H9 (cell line): Measurements from ENCODE around the gene TRIO. TPM values are rescaled to one million over a fixed set of nuclear protein-coding genes. Genes with fewer than 3 reads are reported as not detected.

ENCODE experiments used
- DNase-seq: peaks from one replicate; pipeline ENCODE4 v3.0.0-alpha.2; 2017
- H2AFZ ChIP-seq: one replicate; pipeline ENCODE4 v1.6.1; 2013; ENCODE audit warnings: mild to moderate bottlenecking, low read length, control low read depth, moderate library complexity
- H2AK5ac ChIP-seq: 2 replicates; pipeline ENCODE4 v1.6.1; 2013; ENCODE audit warnings: low read length, control low read depth, mixed read lengths; ENCODE audit not compliant: insufficient read length
- H2BK120ac ChIP-seq: one replicate; pipeline ENCODE4 v1.6.1; 2013; ENCODE audit warnings: low read depth, mild to moderate bottlenecking, low read length, control low read depth, inconsistent platforms; ENCODE audit not compliant: poor library complexity, severe bottlenecking
- H2BK12ac ChIP-seq: 2 replicates; pipeline ENCODE4 v1.6.1; 2013; ENCODE audit warnings: low read length, control low read depth, mixed read lengths, low read depth; ENCODE audit not compliant: insufficient read length
- H2BK15ac ChIP-seq: 2 replicates; pipeline ENCODE4 v1.6.1; 2013; ENCODE audit warnings: low read depth, low read length, control low read depth
- H2BK20ac ChIP-seq: one replicate; pipeline ENCODE4 v1.6.1; 2013; ENCODE audit warnings: low read depth, mild to moderate bottlenecking, low read length, control low read depth, inconsistent platforms; ENCODE audit not compliant: poor library complexity, severe bottlenecking
- H2BK5ac ChIP-seq: 2 replicates; pipeline ENCODE4 v1.6.1; 2013; ENCODE audit warnings: low read length, control low read depth, mixed read lengths; ENCODE audit not compliant: insufficient read length
- H3K14ac ChIP-seq: 2 replicates; pipeline ENCODE4 v1.6.1; 2013; ENCODE audit warnings: low read length, control low read depth; ENCODE audit not compliant: insufficient read depth
- H3K18ac ChIP-seq: 2 replicates; pipeline ENCODE4 v1.6.1; 2013; ENCODE audit warnings: low read depth, mild to moderate bottlenecking, mixed read lengths, low read length, control low read depth; ENCODE audit not compliant: insufficient read length
- H3K23ac ChIP-seq: 2 replicates; pipeline ENCODE4 v1.6.1; 2013; ENCODE audit warnings: low read length, control low read depth, mixed read lengths, low read depth; ENCODE audit not compliant: insufficient read length
- H3K23me2 ChIP-seq: 2 replicates; pipeline ENCODE4 v1.6.1; 2013; ENCODE audit warnings: low read depth, mild to moderate bottlenecking, mixed read lengths, low read length, control low read depth; ENCODE audit not compliant: insufficient read length, poor library complexity, severe bottlenecking
- H3K27ac ChIP-seq: 2 replicates; pipeline ENCODE4 v1.5.1; 2013; ENCODE audit warnings: low read length, control low read depth, mixed read lengths, low read depth; ENCODE audit not compliant: insufficient read length
- H3K27me3 ChIP-seq: 2 replicates; pipeline ENCODE4 v1.6.1; 2013; ENCODE audit warnings: low read length, control low read depth, inconsistent platforms; ENCODE audit not compliant: insufficient read depth
- H3K4ac ChIP-seq: 2 replicates; pipeline ENCODE4 v1.6.1; 2013; ENCODE audit warnings: low read depth, mild to moderate bottlenecking, control low read depth, inconsistent platforms, low read length, moderate library complexity
- H3K4me1 ChIP-seq: 2 replicates; pipeline ENCODE4 v1.6.1; 2013; ENCODE audit warnings: low read length, control low read depth, inconsistent platforms; ENCODE audit not compliant: insufficient read depth
- H3K4me2 ChIP-seq: 2 replicates; pipeline ENCODE4 v1.6.1; 2013; ENCODE audit warnings: low read length, control low read depth, mixed read lengths; ENCODE audit not compliant: insufficient read length, insufficient read depth
- H3K56ac ChIP-seq: 2 replicates; pipeline ENCODE4 v1.6.1; 2013; ENCODE audit warnings: low read depth, mild to moderate bottlenecking, mixed read lengths, low read length, control low read depth; ENCODE audit not compliant: insufficient read length
- H3K79me1 ChIP-seq: 2 replicates; pipeline ENCODE4 v1.6.1; 2013; ENCODE audit warnings: low read depth, mild to moderate bottlenecking, moderate library complexity, low read length, control low read depth, inconsistent platforms; ENCODE audit not compliant: insufficient read depth, poor library complexity, severe bottlenecking
- H3K79me2 ChIP-seq: 2 replicates; pipeline ENCODE4 v1.6.1; 2013; ENCODE audit warnings: low read length, control low read depth, inconsistent platforms; ENCODE audit not compliant: insufficient read depth
- H3K9ac ChIP-seq: 2 replicates; pipeline ENCODE4 v1.6.1; 2013; ENCODE audit warnings: low read length, control low read depth, mixed read lengths; ENCODE audit not compliant: insufficient read length; ENCODE audit errors: extremely low read depth
- H3K9me3 ChIP-seq: one replicate; pipeline ENCODE4 v1.6.1; 2013; ENCODE audit warnings: low read depth, low read length, inconsistent platforms; ENCODE audit not compliant: control insufficient read depth
- H3T11ph ChIP-seq: one replicate; pipeline ENCODE4 v1.6.1; 2013; ENCODE audit warnings: mild to moderate bottlenecking, low read length, control low read depth, inconsistent platforms
- H4K20me1 ChIP-seq: one replicate; pipeline ENCODE4 v1.6.1; 2013; ENCODE audit not compliant: control insufficient read depth, insufficient read length, insufficient read depth
- H4K5ac ChIP-seq: 2 replicates; pipeline ENCODE4 v1.6.1; 2013; ENCODE audit warnings: low read depth, mild to moderate bottlenecking, mixed read lengths, low read length, control low read depth; ENCODE audit not compliant: insufficient read length
- H4K8ac ChIP-seq: replicated peaks from 2 replicates; pipeline ENCODE4 v1.6.1; 2013; ENCODE audit warnings: low read length, control low read depth, mixed read lengths, low read depth; ENCODE audit not compliant: insufficient read length
- H4K91ac ChIP-seq: 2 replicates; pipeline ENCODE4 v1.6.1; 2013; ENCODE audit warnings: low read depth, mild to moderate bottlenecking, moderate library complexity, mixed read lengths, low read length, control low read depth; ENCODE audit not compliant: insufficient read length
- H3K27ac Mint-ChIP-seq, 3 experiments: 2 replicates in 2 of 3; 3 replicates in 1 of 3; pipeline ENCODE4 v1.8.0; 2020 to 2021; ENCODE audit warnings: mixed read lengths in 3 of 3, mild to moderate bottlenecking in 1 of 3, moderate library complexity in 1 of 3
- H3K27me3 Mint-ChIP-seq: 2 replicates; pipeline ENCODE4 v1.8.0; 2021; ENCODE audit warnings: low read depth, mild to moderate bottlenecking, moderate library complexity, mixed read lengths
- H3K36me3 Mint-ChIP-seq, 3 experiments: 2 replicates in 2 of 3; 3 replicates in 1 of 3; pipeline ENCODE4 v1.8.0; 2020 to 2021; ENCODE audit warnings: low read depth in 3 of 3, mixed read lengths in 3 of 3; ENCODE audit not compliant: insufficient read depth in 1 of 3
- H3K4me1 Mint-ChIP-seq, 2 experiments: 2 replicates each; pipeline ENCODE4 v1.8.0; 2020; ENCODE audit warnings: mixed read lengths in 2 of 2
- H3K4me3 Mint-ChIP-seq, 2 experiments: 2 replicates in 1 of 2; 3 replicates in 1 of 2; pipeline ENCODE4 v1.8.0; 2020 to 2021; ENCODE audit warnings: mild to moderate bottlenecking in 2 of 2, mixed read lengths in 2 of 2, moderate library complexity in 1 of 2
- H3K9me3 Mint-ChIP-seq, 2 experiments: 2 replicates in 1 of 2; 3 replicates in 1 of 2; pipeline ENCODE4 v1.8.0; 2020; ENCODE audit warnings: mild to moderate bottlenecking in 2 of 2, mixed read lengths in 2 of 2, moderate library complexity in 1 of 2
- CTCF ChIP-seq: fragments of 200-600 bp; sonication (generic); conservative IDR thresholded peaks from 3 replicates; pipeline ENCODE4 v1.8.0; 2021; ENCODE audit warnings: antibody characterized with exemption, mild to moderate bottlenecking
- WGBS: extraction: QIAGEN DNeasy Blood & Tissue Kit; methylation state at CpG from one replicate; pipeline ENCODE4 v1.1.7; 2013; ENCODE audit warnings: missing lambda C conversion rate, low lambda C conversion rate, mixed read lengths; ENCODE audit not compliant: insufficient read length; ENCODE audit errors: extremely low coverage; 5-methylcytosine and 5-hydroxymethylcytosine counted together
- total RNA-seq: library from RNA; stranded (reverse); gene quantifications from 2 replicates; pipeline ENCODE4 v1.2.1, GENCODE V29; 2021

The TRIO gene
- total RNA-seq, 1 experiment from 2014 or later = 87.8 TPM

DNA sequence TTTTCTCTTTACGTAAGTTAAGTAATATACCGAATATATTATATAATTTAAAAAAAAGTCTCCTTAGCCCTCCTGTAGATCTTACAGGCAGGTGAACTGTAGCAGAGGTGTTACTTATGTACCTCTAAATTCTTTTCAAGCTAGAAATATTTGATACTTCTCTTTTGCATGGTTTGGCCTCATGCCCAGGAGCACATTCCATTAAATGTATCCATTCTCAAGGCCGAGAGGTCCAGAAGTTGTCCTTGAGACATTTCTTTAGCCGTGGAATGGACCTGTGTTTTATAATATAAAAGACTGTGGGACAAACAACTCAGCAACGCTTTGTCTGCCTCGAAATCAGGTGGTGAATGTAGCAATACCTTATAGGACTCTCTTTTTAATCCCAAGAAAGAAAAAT, 184.5 kb downstream of the TRIO start:
- Histone ChIP-seq H3K4ac (no peak overlapping the region), H3K23ac (no peak overlapping the region), H2AK5ac (no peak overlapping the region), H3K9me3 (no peaks in the 10 kb centered on the region), H4K8ac (no peak overlapping the region), H3K56ac (no peak overlapping the region), H3K79me2 (no peaks in the 10 kb centered on the region), H4K20me1 (no peaks in the 10 kb centered on the region), H2BK12ac (no peak overlapping the region), H3T11ph (no peak overlapping the region), H3K14ac (no peak overlapping the region), H3K9ac (no peak overlapping the region), H3K23me2 (no peaks in the 10 kb centered on the region), H3K4me1 (no peaks in the 10 kb centered on the region), H2BK120ac (no peak overlapping the region), H3K18ac (no peak overlapping the region), H2AFZ (no peak overlapping the region), H2BK20ac (no peak overlapping the region), H4K5ac (no peak overlapping the region), H2BK15ac (no peak overlapping the region), H3K79me1 (no peaks in the 10 kb centered on the region), H2BK5ac (no peak overlapping the region), H3K27me3 (no peaks in the 10 kb centered on the region), H3K27ac (no peak overlapping the region), H3K4me2 (no peak overlapping the region), H4K91ac (no peak overlapping the region)
- no peak for DNase-seq
- Mint-ChIP-seq H3K27me3 (no peaks in the 10 kb centered on the region), H3K27ac (no peak overlapping the region), H3K4me1 (peaks cover 7 to 15% of the 10 kb centered on the region in 2 experiments), H3K9me3 (no peaks in the 10 kb centered on the region), H3K36me3 (peaks cover 5 to 17% (median 14%) of the 10 kb centered on the region in 3 experiments; a peak in 5 of 7 replicates), H3K4me3 (no peak overlapping the region)
- no peak for TF ChIP-seq CTCF
- no CpG with 5 or more reads among the region's 6 CpGs for WGBS
